KOPT-K1 (cell line): ENCODE results near the gene FBXL17.
A peak's percentile ranks its signal among the peaks of the same experiment; 100 is the strongest.

Experiments used
- H3K27ac ChIP-seq: fragments of 200-600 bp; sonication (generic); 2 replicates; pipeline ENCODE4 v1.5.1; 2016; ENCODE audit warnings: antibody characterized with exemption, mild to moderate bottlenecking, low read depth, low read length; ENCODE audit not compliant: poor library complexity, severe bottlenecking
- H3K36me3 ChIP-seq: fragments of 200-600 bp; sonication (generic); 2 replicates; pipeline ENCODE4 v1.5.1; 2017; ENCODE audit warnings: antibody characterized with exemption, mild to moderate bottlenecking, low read length, moderate library complexity; ENCODE audit not compliant: insufficient read depth
- H3K9me3 ChIP-seq: fragments of 200-600 bp; sonication (generic); 2 replicates; pipeline ENCODE4 v1.5.1; 2017; ENCODE audit warnings: antibody characterized with exemption, low read length, mild to moderate bottlenecking; ENCODE audit not compliant: insufficient read depth, poor library complexity, severe bottlenecking

FBXL17 gene

GRCh38 chr5:108382784-108383330 is 959 bp upstream of the FBXL17 start:
- Histone ChIP-seq H3K27ac (peak overlapping the region; percentile 94), H3K36me3 (no peaks in the 10 kb centered on the region)

DNA sequence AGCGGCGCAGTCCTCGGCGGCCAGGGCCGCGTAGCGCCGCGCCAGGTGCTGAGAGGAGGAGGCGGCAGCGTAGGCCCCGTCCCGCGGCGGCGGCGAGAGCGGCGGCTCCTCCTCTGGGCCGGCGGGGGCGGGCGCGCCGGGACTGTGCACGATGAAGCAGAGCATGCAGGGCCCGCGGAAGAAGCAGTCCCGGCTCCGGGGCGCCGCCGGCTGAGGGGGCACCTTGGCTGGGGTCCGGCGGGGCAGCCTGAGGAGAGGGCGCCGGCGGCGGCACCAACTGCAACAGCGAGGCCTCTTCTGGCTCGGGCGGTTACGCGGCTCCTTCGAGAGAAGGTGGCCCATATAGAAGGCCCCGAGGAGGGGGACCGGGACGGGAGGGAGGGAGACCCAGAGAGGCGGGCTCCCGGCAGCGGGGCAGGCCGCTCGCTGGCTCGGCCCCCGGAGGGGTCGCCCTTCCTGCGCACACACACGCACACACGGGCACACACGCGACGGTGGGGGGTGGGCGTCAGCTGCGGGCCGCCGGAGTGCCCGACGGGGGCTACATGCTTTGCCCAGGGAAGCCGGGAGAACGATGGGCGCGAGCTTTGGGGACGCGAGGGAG is 446 bp downstream of the FBXL17 start:
- H3K27ac ChIP-seq = peak overlapping the region; percentile 94
- H3K36me3 ChIP-seq = no peaks in the 10 kb centered on the region
- peaks cover 11% of the 10 kb centered on the region for H3K9me3 ChIP-seq

More at GRCh38 chr5:108382784-108383330, 959 bp upstream of the FBXL17 start:
- no peaks in the 10 kb centered on the region for H3K9me3 ChIP-seq

DNA sequence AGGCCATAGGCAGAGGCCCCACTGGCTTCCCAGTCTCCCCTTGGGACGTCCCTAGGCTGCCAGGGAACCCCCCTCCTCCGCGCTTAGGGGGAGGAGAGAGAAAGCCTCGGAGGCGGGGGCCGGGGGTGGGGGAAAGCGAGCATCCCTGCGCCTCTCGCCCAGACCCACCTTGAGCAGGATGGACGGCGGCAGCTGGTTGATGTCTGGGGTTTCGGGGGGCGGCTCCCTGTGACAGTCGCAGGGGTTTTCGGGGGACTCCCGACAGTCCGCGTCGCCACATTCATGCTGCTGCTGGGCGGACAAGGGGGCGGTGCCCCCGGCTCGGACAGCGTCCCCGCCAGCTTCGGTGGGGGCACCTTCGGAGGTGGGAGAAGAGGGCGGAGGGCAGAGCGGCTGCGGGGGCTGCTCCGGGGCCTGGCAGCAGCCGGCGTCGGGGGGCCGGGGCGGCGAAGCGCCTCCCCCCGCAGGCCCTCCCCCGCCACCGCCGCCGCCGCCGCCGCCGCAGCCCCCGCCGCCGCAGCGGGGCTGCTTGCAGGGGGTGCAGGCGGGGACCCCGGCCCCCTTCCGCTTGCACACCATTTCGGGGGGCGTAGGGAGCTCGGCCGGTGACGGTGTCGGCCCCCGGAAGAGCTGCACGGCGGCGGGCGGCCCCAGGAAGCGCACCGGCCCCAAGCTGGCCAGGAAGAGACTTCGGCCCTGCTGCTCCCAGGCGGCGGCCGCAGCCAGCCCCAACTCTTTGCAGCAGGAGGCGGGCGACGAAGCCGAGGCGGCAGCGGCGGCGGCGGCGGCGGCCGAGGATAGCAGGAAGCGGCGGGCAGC is 1.2 kb downstream of the FBXL17 start:
- Histone ChIP-seq H3K9me3 (peaks cover 19% of the 10 kb centered on the region), H3K36me3 (no peaks in the 10 kb centered on the region), H3K27ac (peak overlapping the region; percentile 94)

DNA sequence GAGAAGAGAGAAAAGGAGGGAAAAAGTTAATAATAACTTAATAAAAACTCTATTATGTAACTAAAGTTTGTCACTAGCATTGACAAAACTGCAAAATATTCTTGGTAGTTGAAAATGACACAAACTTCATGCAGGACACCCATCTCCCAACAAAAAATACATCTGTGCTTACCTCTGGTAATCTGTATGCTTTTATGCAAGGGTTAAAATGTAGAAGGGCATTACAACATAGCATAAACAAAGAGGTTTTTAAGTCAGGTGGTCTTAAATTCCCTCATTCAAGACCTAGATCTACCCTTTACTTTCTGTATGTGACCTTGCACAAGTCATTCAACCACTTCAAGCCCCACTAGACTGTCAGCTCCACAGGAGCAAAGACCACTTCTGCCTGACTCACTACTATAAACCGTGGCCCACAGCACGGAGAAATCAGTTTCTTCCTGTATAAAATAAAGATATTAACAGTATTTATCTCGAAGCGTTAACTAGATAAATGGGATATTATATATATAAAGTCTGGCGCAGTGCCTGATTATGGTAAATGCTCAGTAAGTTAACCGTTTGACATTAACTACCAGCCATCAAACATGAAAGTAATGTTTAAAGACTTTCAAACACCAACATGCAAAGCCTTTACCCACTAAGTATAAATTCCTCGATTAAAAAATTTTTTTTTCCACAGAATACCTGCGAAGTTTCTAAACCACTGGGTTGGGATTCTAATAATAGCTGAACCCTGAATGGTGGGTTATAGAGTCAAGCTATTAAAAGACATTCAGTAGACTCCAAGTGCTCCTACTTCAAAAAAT is 2.0 kb downstream of the FBXL17 start:
- H3K9me3 ChIP-seq = peaks cover 27% of the 10 kb centered on the region
- H3K27ac ChIP-seq = peak overlapping the region; percentile 94

DNA sequence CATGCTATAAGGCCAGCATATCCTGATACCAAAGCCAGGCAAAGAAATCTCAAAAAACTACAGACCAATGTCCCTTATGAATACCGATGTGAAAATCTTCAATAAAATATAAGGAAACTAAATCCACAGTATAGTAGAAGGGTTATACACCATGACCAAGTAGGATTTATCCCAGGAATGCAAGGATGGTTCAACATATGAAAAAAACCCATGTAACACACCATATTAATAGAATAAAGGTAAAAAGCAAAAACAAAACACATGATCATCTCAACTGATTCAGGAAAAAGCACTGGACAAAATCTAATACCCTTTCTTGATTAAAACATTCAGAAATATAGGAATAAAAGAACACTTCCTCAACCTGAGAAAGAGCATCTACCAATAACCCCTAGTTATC is 6.1 kb downstream of the FBXL17 start:
- H3K27ac ChIP-seq = no peak overlapping the region
- peaks cover 5% of the 10 kb centered on the region; the same call in 1 of the 2 replicates for H3K36me3 ChIP-seq
- H3K9me3 ChIP-seq = peaks cover 54% of the 10 kb centered on the region

More for the DNA sequence above, 2.0 kb downstream of the FBXL17 start:
- no peaks in the 10 kb centered on the region for H3K36me3 ChIP-seq

- Histone ChIP-seq H3K27ac (no peak overlapping the region), H3K36me3 (peaks cover 5% of the 10 kb centered on the region; the same call in 1 of the 2 replicates), H3K9me3 (peaks cover 54% of the 10 kb centered on the region)
Measured at GRCh38 chr5:108373426-108373825, 8.5 kb downstream of the FBXL17 start.

DNA sequence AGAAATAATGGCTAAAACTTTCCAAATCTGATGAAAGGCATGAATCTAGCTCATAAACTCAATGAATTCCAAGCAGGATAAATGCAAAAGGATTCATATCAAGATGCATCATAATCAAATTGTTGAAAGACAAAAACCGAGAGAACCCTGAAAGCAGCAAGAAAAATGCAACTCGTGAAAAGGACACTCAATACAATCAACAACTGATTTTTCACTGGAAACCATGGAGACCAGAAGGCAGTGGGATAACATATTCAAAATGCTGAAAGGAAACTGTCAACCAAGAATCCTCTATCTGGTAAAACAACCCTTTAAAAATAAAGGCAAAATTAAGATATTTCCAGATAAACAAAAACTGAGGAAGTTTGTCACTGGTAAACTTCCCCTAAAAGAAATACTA is 9.5 kb downstream of the FBXL17 start:
- Histone ChIP-seq H3K36me3 (peaks cover 5% of the 10 kb centered on the region; the same call in 1 of the 2 replicates), H3K27ac (no peak overlapping the region), H3K9me3 (peaks cover 52% of the 10 kb centered on the region)

GRCh38 chr5:108371263-108371662 is 10.6 kb downstream of the FBXL17 start:
- H3K9me3 ChIP-seq = peaks cover 41% of the 10 kb centered on the region
- H3K36me3 ChIP-seq = peaks cover 5% of the 10 kb centered on the region; the same call in 1 of the 2 replicates
- H3K27ac ChIP-seq = no peak overlapping the region

DNA sequence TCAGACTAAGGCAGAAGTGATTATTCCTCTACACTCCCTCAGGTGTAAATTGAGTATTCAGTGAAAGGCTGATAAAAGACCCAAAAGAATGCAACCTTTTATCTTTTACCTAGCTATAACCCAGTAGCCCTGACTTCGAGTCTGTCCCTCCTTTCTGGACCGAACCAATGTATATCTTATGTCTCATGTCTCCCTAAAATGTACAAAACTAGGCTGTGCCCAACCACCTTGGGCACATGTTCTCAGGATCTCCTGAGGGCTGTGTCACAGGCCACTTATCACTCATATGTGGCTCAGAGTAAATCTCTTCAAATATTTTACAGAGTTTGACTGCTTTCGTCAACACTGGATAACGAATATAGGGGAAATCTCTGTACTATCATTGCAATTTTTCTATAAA is 12.7 kb downstream of the FBXL17 start:
- peaks cover 17% of the 10 kb centered on the region for H3K36me3 ChIP-seq
- H3K27ac ChIP-seq = no peak overlapping the region
- peaks cover 22% of the 10 kb centered on the region for H3K9me3 ChIP-seq

- Histone ChIP-seq H3K36me3 (peaks cover 15% of the 10 kb centered on the region), H3K27ac (no peak overlapping the region), H3K9me3 (peaks cover 12% of the 10 kb centered on the region)
Measured at GRCh38 chr5:108367679-108368334, 14.1 kb downstream of the FBXL17 start.

GRCh38 chr5:108366500-108366899 is 15.4 kb downstream of the FBXL17 start:
- H3K36me3 ChIP-seq = peaks cover 15% of the 10 kb centered on the region
- no peaks in the 10 kb centered on the region for H3K9me3 ChIP-seq
- no peak overlapping the region for H3K27ac ChIP-seq

GRCh38 chr5:108361771-108362170 is 20.1 kb downstream of the FBXL17 start:
- peaks cover 15% of the 10 kb centered on the region for H3K36me3 ChIP-seq
- no peak overlapping the region for H3K27ac ChIP-seq
- no peaks in the 10 kb centered on the region for H3K9me3 ChIP-seq

DNA sequence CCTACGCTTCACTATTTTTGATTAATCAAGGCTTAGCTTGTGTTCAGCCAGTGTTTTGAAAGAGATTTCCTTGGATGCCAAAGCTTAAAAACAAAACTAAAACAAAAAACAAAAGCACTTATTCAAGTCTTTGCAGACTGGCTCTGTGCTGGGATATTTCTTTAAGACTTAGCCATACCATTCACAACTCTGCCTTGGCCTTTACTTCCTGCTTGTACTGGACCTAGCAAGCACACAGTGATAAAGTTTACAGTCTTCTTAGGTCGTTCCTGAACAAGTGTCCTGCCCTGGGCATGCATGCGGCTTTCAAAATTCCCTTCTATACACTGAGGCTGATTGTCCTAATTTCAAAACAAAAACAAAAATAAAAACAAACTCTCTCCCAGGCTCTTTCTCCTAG is 20.7 kb downstream of the FBXL17 start:
- Histone ChIP-seq H3K27ac (no peak overlapping the region), H3K36me3 (peaks cover 15% of the 10 kb centered on the region), H3K9me3 (no peaks in the 10 kb centered on the region)

DNA sequence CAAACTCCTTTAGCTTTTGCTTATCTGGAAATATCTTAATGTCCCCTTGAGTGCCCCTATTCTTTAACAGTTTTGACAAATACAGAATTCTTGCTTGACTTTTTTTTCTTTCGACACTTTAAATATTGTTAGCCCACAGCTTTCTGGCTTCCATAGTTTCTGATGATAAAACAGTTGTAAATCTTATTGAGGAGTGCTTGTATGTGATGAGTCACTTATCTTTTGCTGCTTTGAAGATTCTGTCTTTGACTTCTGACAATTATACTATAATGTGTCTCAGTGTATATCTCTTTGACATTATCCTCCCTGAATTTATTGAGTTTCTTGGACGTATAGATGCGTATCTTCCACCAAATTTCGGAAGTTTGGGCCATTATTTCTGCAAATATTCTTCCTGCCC is 21.6 kb downstream of the FBXL17 start:
- Histone ChIP-seq H3K9me3 (no peaks in the 10 kb centered on the region), H3K27ac (no peak overlapping the region)

More for the DNA sequence above, 21.6 kb downstream of the FBXL17 start:
- H3K36me3 ChIP-seq = peaks cover 13% of the 10 kb centered on the region
